Tibial nerve (tissue), 3 donors: ENCODE data around the gene CD209.

Source experiments
- POLR2A ChIP-seq, 2 donors: fragments of 450-650 bp; IDR thresholded peaks; one replicate each; pipeline ENCODE4 v1.6.1; 2017; ENCODE audit warnings: antibody characterized with exemption in 2 of 2, mild to moderate bottlenecking in 2 of 2, moderate library complexity in 2 of 2
- TF ChIP-seq, protein P1 (sequence below), 5 experiments: fragments of 200-600 bp in 3 of 5; fragments of 450-650 bp in 2 of 5; sonication (generic) in 3 of 5; IDR thresholded peaks; one replicate each; pipeline ENCODE4 v1.5.1; 2016 to 2019; ENCODE audit warnings: antibody characterized with exemption in 5 of 5, mild to moderate bottlenecking in 3 of 5, moderate library complexity in 2 of 5

DNA sequence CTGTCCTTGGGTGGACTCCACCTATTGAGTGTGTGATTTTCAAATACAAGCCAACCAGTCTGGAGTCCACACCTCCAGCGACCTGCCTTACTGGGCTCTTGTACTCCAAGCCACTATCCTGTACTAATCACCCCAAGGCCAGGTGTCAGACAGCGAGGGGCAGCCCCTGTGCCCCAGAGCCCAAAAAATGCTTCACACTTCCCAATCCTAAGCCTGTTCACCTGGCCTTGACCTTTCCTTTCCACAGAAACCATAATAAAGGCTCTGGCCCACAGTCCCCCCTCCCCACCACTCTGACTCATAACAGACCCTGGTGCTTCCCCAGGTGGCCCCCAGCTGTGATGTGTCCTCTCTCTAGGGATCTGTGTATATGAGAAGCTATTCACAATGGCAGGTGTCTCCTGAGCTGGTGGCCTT lies 3.9 kb downstream of the CD209 start:
- TF ChIP-seq, protein P1, sequence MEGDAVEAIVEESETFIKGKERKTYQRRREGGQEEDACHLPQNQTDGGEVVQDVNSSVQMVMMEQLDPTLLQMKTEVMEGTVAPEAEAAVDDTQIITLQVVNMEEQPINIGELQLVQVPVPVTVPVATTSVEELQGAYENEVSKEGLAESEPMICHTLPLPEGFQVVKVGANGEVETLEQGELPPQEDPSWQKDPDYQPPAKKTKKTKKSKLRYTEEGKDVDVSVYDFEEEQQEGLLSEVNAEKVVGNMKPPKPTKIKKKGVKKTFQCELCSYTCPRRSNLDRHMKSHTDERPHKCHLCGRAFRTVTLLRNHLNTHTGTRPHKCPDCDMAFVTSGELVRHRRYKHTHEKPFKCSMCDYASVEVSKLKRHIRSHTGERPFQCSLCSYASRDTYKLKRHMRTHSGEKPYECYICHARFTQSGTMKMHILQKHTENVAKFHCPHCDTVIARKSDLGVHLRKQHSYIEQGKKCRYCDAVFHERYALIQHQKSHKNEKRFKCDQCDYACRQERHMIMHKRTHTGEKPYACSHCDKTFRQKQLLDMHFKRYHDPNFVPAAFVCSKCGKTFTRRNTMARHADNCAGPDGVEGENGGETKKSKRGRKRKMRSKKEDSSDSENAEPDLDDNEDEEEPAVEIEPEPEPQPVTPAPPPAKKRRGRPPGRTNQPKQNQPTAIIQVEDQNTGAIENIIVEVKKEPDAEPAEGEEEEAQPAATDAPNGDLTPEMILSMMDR (IDR thresholded peaks at IDR 0.05), result no peak
- TF ChIP-seq POLR2A (IDR thresholded peaks at IDR 0.05), result no peak
